ENCODE results near the gene POLG.

- TF ChIP-seq GATA3 (IDR thresholded peaks at IDR 0.05; ENCODE audit: low read depth, low read length) (no peak), GATA2 (IDR thresholded peaks at IDR 0.05; ENCODE audit: low read depth, low read length) (no peak)
These were observed 18.1 kb downstream of the POLG start for GRCh38 chr15:89316504-89316903.
